Left ventricle myocardium inferior (tissue), 1 donor: ENCODE measurements around the gene MCCD1. TPM values are rescaled to one million over a fixed set of nuclear protein-coding genes. Genes with fewer than 3 reads are reported as not detected.

Source experiments
- DNase-seq: peaks from one replicate; pipeline ENCODE4 v3.0.0-alpha.2; 2020
- H3K27ac ChIP-seq: fragments of 200-600 bp; replicated peaks from 2 replicates; pipeline ENCODE4 v1.8.0; 2021
- H3K27me3 ChIP-seq: fragments of 200-600 bp; 2 replicates; pipeline ENCODE4 v1.8.0; 2021; ENCODE audit warnings: low read depth
- H3K36me3 ChIP-seq: fragments of 200-600 bp; 2 replicates; pipeline ENCODE4 v1.8.0; 2021
- H3K4me1 ChIP-seq: fragments of 200-600 bp; 2 replicates; pipeline ENCODE4 v1.8.0; 2021
- H3K4me3 ChIP-seq: fragments of 200-600 bp; 2 replicates; pipeline ENCODE4 v1.8.0; 2021; ENCODE audit warnings: mild to moderate bottlenecking, moderate library complexity
- H3K9me3 ChIP-seq: fragments of 200-600 bp; replicated peaks from 2 replicates; pipeline ENCODE4 v1.8.0; 2021
- intact Hi-C: fragments of 100-400 bp; cut with micrococcal nuclease; formaldehyde crosslinking; loops from one replicate; pipeline ENCODE4 v1.11.0; 2022
- long read RNA-seq: library from polyadenylated mRNA; unstranded; transcript quantifications from one replicate; pipeline ENCODE4 v2.0.0, GENCODE V29; 2021
- total RNA-seq: library from RNA; stranded (reverse); fragmentation: NEBNext Ultra II Directional; extraction: Animal tissue kit (Norgen Biotek cat#: 25700); gene quantifications from one replicate; pipeline ENCODE4 v1.2.1, GENCODE V29; 2021
- TF ChIP-seq, protein P1 (sequence below): fragments of 200-600 bp; IDR thresholded peaks from 2 replicates; pipeline ENCODE4 v1.8.0; 2021; ENCODE audit warnings: antibody characterized with exemption, mild to moderate bottlenecking, borderline replicate concordance
- donor health status: DM: no; HTN: yes; CAD: no; lungs with severe emphysema.

The MCCD1 gene, protein sequence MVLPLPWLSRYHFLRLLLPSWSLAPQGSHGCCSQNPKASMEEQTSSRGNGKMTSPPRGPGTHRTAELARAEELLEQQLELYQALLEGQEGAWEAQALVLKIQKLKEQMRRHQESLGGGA
- not detected for total RNA-seq
- long read RNA-seq: 0 reads

DNA sequence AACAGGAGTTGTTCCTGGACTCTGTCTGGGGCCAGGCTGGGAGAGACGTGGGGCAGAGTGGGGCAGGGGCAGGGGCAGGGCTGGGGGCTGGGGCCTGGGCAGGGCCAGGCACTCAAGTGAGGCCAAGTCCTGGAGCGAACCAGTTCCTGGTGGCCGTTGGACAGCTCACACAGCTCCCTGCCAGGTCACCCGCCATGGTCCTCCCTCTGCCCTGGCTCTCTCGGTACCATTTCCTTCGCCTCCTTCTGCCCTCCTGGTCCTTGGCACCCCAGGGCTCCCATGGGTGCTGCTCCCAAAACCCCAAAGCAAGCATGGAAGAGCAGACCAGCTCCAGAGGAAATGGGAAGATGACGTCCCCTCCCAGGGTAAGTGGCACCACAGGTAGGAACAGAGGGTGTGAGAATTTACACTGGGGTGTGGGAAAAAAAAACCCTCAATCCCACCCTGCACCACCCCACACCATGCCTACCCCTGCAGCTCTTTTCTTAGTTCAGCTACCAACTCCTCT, at the start of gene MCCD1:
TSS of gene MCCD1 (plus strand) at position 142 of the 508 bp plus-strand sequence. CDS start at position 195, 53 bp downstream.
- Histone ChIP-seq H3K9me3 (no peaks in the 10 kb centered on the region), H3K27me3 (no peaks in the 10 kb centered on the region), H3K4me1 (peaks cover 29% of the 10 kb centered on the region), H3K4me3 (no peak within 1 kb of the TSS), H3K27ac (no peak within 1 kb of the TSS), H3K36me3 (peaks cover 45% of the 10 kb centered on the region)
- intact Hi-C loops: no loop called here
- TF ChIP-seq, protein P1, sequence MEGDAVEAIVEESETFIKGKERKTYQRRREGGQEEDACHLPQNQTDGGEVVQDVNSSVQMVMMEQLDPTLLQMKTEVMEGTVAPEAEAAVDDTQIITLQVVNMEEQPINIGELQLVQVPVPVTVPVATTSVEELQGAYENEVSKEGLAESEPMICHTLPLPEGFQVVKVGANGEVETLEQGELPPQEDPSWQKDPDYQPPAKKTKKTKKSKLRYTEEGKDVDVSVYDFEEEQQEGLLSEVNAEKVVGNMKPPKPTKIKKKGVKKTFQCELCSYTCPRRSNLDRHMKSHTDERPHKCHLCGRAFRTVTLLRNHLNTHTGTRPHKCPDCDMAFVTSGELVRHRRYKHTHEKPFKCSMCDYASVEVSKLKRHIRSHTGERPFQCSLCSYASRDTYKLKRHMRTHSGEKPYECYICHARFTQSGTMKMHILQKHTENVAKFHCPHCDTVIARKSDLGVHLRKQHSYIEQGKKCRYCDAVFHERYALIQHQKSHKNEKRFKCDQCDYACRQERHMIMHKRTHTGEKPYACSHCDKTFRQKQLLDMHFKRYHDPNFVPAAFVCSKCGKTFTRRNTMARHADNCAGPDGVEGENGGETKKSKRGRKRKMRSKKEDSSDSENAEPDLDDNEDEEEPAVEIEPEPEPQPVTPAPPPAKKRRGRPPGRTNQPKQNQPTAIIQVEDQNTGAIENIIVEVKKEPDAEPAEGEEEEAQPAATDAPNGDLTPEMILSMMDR: no peak
- DNase-seq: no peak

DNA sequence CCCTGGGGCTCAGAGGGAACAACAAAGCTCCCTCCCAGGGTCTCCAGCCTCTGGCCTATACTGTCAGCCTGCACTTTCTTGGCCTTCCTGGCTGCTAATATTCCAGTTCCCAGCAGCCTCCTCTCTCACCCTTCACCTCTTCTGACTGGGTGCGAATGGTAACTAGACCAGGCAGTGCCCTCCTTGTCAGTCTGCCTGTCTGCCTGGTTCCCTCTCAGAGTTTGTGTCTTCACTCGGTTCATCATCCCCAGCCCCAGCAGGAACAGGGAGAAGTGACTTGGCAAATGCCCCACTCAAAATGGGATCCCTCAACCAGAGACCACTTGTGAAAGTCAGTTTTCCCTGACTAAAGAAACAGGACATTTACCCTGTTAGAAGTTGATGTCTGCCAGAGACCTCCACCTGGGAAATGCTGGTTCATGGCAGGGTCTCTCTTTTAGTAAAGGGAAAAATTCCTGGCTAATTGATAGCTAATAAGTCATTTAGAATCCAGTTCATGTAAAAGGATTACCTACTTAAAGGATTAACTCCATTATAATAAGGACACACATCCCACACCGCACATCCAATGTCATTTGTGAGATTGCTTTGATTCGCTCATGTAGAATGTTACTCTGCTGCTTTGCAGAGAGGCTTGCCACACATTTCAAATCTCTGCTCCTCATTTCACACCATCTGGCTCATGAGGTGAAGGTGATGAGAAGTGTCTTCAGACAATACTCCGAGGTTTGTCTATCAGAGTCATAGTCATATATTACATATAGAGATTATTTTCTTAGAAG, 49.4 kb upstream of the MCCD1 start:
- H3K4me1 ChIP-seq: no peaks in the 10 kb centered on the region
- DNase-seq: no peak
- TF ChIP-seq, protein P1: no peak
- no peak overlapping the region for H3K27ac ChIP-seq
- intact Hi-C loops: no loop called here
- no peaks in the 10 kb centered on the region for H3K9me3 ChIP-seq
- H3K27me3 ChIP-seq: no peaks in the 10 kb centered on the region
- no peaks in the 10 kb centered on the region for H3K36me3 ChIP-seq
- no peak overlapping the region for H3K4me3 ChIP-seq

DNA sequence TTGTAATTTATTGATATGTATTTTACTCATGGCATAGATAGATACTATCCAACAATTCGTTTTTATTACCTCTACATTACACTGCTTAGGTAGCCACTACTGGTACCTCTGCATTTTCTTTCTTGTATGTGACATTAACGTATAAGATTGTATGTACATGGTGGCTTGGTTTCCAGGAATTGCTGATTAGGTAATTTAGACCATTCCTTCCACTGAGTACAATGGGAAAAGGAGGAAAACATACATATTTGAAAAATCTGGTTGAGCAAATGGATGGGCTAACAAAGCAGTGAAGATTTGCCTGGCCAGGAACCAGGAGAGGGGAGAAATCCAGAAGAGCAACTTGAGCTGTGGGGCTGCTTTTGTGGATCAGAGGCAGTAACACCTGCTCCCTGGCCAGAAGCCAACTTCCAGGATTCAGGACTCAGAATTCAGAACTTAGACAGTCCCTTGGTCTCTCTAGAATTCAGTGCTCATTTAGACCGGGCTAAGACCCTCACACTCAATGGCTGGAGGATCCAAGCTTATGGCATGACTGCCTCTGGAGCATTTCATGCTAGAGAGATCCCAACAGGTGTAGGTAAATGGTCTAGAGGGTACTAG, 48.7 kb upstream of the MCCD1 start:
- Histone ChIP-seq H3K4me3 (no peak overlapping the region), H3K27me3 (no peaks in the 10 kb centered on the region), H3K36me3 (no peaks in the 10 kb centered on the region), H3K4me1 (no peaks in the 10 kb centered on the region), H3K27ac (no peak overlapping the region), H3K9me3 (no peaks in the 10 kb centered on the region)
- TF ChIP-seq, protein P1: no peak
- DNase-seq: no peak
- intact Hi-C loops: no loop called here

DNA sequence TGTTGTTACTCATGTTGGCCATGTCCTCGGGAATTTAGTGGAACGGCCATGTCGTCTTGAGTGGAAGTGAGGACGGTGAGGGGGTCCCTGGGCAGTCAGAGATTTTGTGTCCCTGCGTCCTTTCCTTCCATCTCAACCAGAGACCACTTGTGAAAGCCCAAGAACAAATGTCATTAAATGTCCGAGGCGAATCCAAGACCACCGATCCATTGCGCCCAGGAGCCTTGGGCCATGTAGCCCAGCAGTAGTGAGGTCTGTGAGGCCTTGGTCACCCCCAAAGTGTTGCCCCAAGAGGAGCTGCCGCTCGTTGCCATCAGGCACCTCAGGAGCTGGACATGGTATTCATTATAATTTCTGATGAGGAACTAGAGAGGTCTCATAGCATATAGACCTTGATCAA, 48.2 kb upstream of the MCCD1 start:
- no peak for DNase-seq
- H3K36me3 ChIP-seq: no peaks in the 10 kb centered on the region
- intact Hi-C loops: no loop called here
- H3K4me3 ChIP-seq: no peak overlapping the region
- no peaks in the 10 kb centered on the region for H3K4me1 ChIP-seq
- H3K27me3 ChIP-seq: no peaks in the 10 kb centered on the region
- H3K9me3 ChIP-seq: no peaks in the 10 kb centered on the region
- H3K27ac ChIP-seq: no peak overlapping the region
- TF ChIP-seq, protein P1: no peak

DNA sequence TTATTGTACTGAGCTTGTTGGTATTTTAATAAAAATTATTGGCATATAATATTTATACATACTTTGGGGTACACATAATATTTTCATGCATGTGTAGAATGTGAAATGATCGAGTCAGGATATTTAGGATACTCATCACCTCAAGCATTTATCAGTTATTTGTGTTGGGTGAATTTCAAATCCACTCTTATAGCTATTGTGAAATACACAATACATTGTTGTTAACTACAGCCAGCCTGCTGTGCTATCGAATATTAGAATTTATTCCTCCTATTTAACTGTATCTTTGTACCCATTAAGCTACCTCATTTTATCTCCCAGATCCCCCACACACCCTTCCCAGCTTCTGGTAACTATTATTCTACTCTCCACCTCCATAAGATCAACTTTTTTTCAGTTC, 45.4 kb upstream of the MCCD1 start:
- no peaks in the 10 kb centered on the region for H3K9me3 ChIP-seq
- DNase-seq: no peak
- TF ChIP-seq, protein P1: no peak
- H3K27me3 ChIP-seq: no peaks in the 10 kb centered on the region
- no peak overlapping the region for H3K27ac ChIP-seq
- no peaks in the 10 kb centered on the region for H3K36me3 ChIP-seq
- H3K4me1 ChIP-seq: no peaks in the 10 kb centered on the region
- no peak overlapping the region for H3K4me3 ChIP-seq
- intact Hi-C loops: no loop called here
